Suprapubic skin (tissue), 4 donors: ENCODE measurements around the gene GAS7.

Source experiments
- CTCF ChIP-seq, 2 donors: fragments of 200-600 bp in 1 of 2; fragments of 450-650 bp in 1 of 2; sonication (generic) in 1 of 2; IDR thresholded peaks; one replicate each; pipeline ENCODE4 v1.5.1; 2016 to 2019; ENCODE audit warnings: antibody characterized with exemption in 2 of 2, mild to moderate bottlenecking in 1 of 2, moderate library complexity in 1 of 2
- EP300 ChIP-seq: sonication (generic); formaldehyde crosslinking; IDR thresholded peaks from one replicate; pipeline ENCODE4 v1.6.1; 2017; ENCODE audit warnings: antibody characterized with exemption
- POLR2A ChIP-seq, 2 donors: fragments of 450-650 bp; IDR thresholded peaks; one replicate each; pipeline ENCODE4 v1.6.1; 2017; ENCODE audit warnings: antibody characterized with exemption in 2 of 2, mild to moderate bottlenecking in 2 of 2, moderate library complexity in 2 of 2
- POLR2AphosphoS5 ChIP-seq, 3 donors: sonication (generic); formaldehyde crosslinking; IDR thresholded peaks; one replicate each; pipeline ENCODE4 v1.6.1; 2017; ENCODE audit warnings: antibody characterized with exemption in 3 of 3

GRCh38 chr17:10083864-10084263 is 114.5 kb downstream of the GAS7 start:
- TF ChIP-seq EP300 = no peak
- TF ChIP-seq CTCF (IDR thresholded peaks at IDR 0.05) = no peak
- TF ChIP-seq POLR2A (IDR thresholded peaks at IDR 0.05) = no peak
- no peak for TF ChIP-seq POLR2AphosphoS5 (IDR thresholded peaks at IDR 0.05)
